ENCODE measurements around the gene CNOT6L. TPM values are rescaled to one million over a fixed set of nuclear protein-coding genes. Genes with fewer than 3 reads are reported as not detected.
A peak's percentile ranks its signal among the peaks of the same experiment; 100 is the strongest.
"Not testable (repeated sequence)": the region's sequence is repeated elsewhere in the genome, so short reads cannot be mapped to it uniquely, and the experiment has no call there.

CNOT6L gene
- total RNA-seq, 1 experiment from 2014 or later: 9.2 TPM

- no peak overlapping the region for H3K4me3 ChIP-seq
- no peak for DNase-seq (ENCODE audit: low read depth in 1 of 2, low spot score in 2 of 2)
- H3K27ac ChIP-seq: no peak overlapping the region
- H3K4me1 ChIP-seq (replicated peaks): no peaks in the 10 kb centered on the region
- H3K36me3 ChIP-seq: peaks cover 15% of the 10 kb centered on the region; the same call in 1 of the 2 replicates
- H3K9me3 ChIP-seq (replicated peaks): no peaks in the 10 kb centered on the region
- H3K27me3 ChIP-seq (replicated peaks): no peaks in the 10 kb centered on the region
These were observed 78.7 kb downstream of the CNOT6L start for GRCh38 chr4:77740480-77740879.

GRCh38 chr4:77734928-77735327 lies 84.2 kb downstream of the CNOT6L start:
- H3K9me3 ChIP-seq (replicated peaks): no peaks in the 10 kb centered on the region
- H3K36me3 ChIP-seq: no peaks in the 10 kb centered on the region
- H3K4me3 ChIP-seq: no peak overlapping the region
- peak in 1 of 2 experiments; percentile 44 for DNase-seq (ENCODE audit: low read depth in 1 of 2, low spot score in 2 of 2)
- H3K27ac ChIP-seq: no peak overlapping the region
- peaks cover 5% of the 10 kb centered on the region; the same call in 1 of the 2 replicates for H3K4me1 ChIP-seq (replicated peaks)
- H3K27me3 ChIP-seq (replicated peaks): no peaks in the 10 kb centered on the region

- Histone ChIP-seq H3K4me1 (replicated peaks) (peaks cover 5% of the 10 kb centered on the region; the same call in 1 of the 2 replicates), H3K9me3 (replicated peaks) (no peaks in the 10 kb centered on the region), H3K36me3 (peaks cover 6% of the 10 kb centered on the region; the same call in 1 of the 2 replicates), H3K27me3 (replicated peaks) (no peaks in the 10 kb centered on the region), H3K4me3 (no peak overlapping the region), H3K27ac (no peak overlapping the region)
- no peak for DNase-seq (ENCODE audit: low read depth in 1 of 2, low spot score in 2 of 2)
These were observed 87.5 kb downstream of the CNOT6L start for GRCh38 chr4:77731656-77732055.

- Histone ChIP-seq H3K36me3 (peaks cover 8% of the 10 kb centered on the region; the same call in 1 of the 2 replicates), H3K27me3 (replicated peaks) (no peaks in the 10 kb centered on the region), H3K9me3 (replicated peaks) (no peaks in the 10 kb centered on the region), H3K4me1 (replicated peaks) (no peaks in the 10 kb centered on the region), H3K27ac (no peak overlapping the region), H3K4me3 (no peak overlapping the region)
- no peak for DNase-seq (ENCODE audit: low read depth in 1 of 2, low spot score in 2 of 2)
These were observed 90.7 kb downstream of the CNOT6L start for GRCh38 chr4:77728420-77728819.

- DNase-seq (ENCODE audit: low read depth in 1 of 2, low spot score in 2 of 2): no peak
- no peak overlapping the region for H3K27ac ChIP-seq
- no peaks in the 10 kb centered on the region for H3K9me3 ChIP-seq (replicated peaks)
- H3K4me3 ChIP-seq: no peak overlapping the region
- H3K27me3 ChIP-seq (replicated peaks): no peaks in the 10 kb centered on the region
- H3K36me3 ChIP-seq: peaks cover 1% of the 10 kb centered on the region; the same call in 1 of the 2 replicates
- H3K4me1 ChIP-seq (replicated peaks): no peaks in the 10 kb centered on the region
These were observed 98.1 kb downstream of the CNOT6L start for GRCh38 chr4:77721073-77721472.

GRCh38 chr4:77718500-77718899 lies 100.7 kb downstream of the CNOT6L start:
- not testable (repeated sequence) for H3K9me3 ChIP-seq (replicated peaks); H3K27me3 ChIP-seq (replicated peaks); H3K4me3 ChIP-seq; H3K4me1 ChIP-seq (replicated peaks); H3K27ac ChIP-seq; DNase-seq (ENCODE audit: low read depth in 1 of 2, low spot score in 2 of 2); H3K36me3 ChIP-seq

GRCh38 chr4:77715414-77716290 lies 103.5 kb downstream of the CNOT6L start:
- Histone ChIP-seq H3K4me1 (replicated peaks) (no peaks in the 10 kb centered on the region), H3K27ac (no peak overlapping the region), H3K27me3 (replicated peaks) (no peaks in the 10 kb centered on the region), H3K4me3 (no peak overlapping the region), H3K36me3 (no peaks in the 10 kb centered on the region), H3K9me3 (replicated peaks) (no peaks in the 10 kb centered on the region)
- no peak for DNase-seq (ENCODE audit: low read depth in 1 of 2, low spot score in 2 of 2)

GRCh38 chr4:77714514-77714913 lies 104.7 kb downstream of the CNOT6L start:
- no peak for DNase-seq (ENCODE audit: low read depth in 1 of 2, low spot score in 2 of 2)
- no peak overlapping the region for H3K27ac ChIP-seq
- H3K36me3 ChIP-seq: no peaks in the 10 kb centered on the region
- H3K9me3 ChIP-seq (replicated peaks): no peaks in the 10 kb centered on the region
- H3K4me3 ChIP-seq: no peak overlapping the region
- H3K4me1 ChIP-seq (replicated peaks): no peaks in the 10 kb centered on the region
- H3K27me3 ChIP-seq (replicated peaks): no peaks in the 10 kb centered on the region

GRCh38 chr4:77713884-77714283 lies 105.3 kb downstream of the CNOT6L start:
- H3K36me3 ChIP-seq: no peaks in the 10 kb centered on the region
- no peaks in the 10 kb centered on the region for H3K4me1 ChIP-seq (replicated peaks)
- no peak overlapping the region for H3K4me3 ChIP-seq
- H3K27me3 ChIP-seq (replicated peaks): no peaks in the 10 kb centered on the region
- no peaks in the 10 kb centered on the region for H3K9me3 ChIP-seq (replicated peaks)
- no peak overlapping the region for H3K27ac ChIP-seq
- no peak for DNase-seq (ENCODE audit: low read depth in 1 of 2, low spot score in 2 of 2)

GRCh38 chr4:77712675-77713074 lies 106.5 kb downstream of the CNOT6L start:
- Histone ChIP-seq H3K36me3 (no peaks in the 10 kb centered on the region), H3K27ac (no peak overlapping the region), H3K27me3 (replicated peaks) (no peaks in the 10 kb centered on the region), H3K4me3 (no peak overlapping the region), H3K4me1 (replicated peaks) (no peaks in the 10 kb centered on the region), H3K9me3 (replicated peaks) (no peaks in the 10 kb centered on the region)
- no peak for DNase-seq (ENCODE audit: low read depth in 1 of 2, low spot score in 2 of 2)

GRCh38 chr4:77711469-77711868 lies 107.7 kb downstream of the CNOT6L start:
- Histone ChIP-seq H3K36me3 (no peaks in the 10 kb centered on the region), H3K27me3 (replicated peaks) (no peaks in the 10 kb centered on the region), H3K9me3 (replicated peaks) (no peaks in the 10 kb centered on the region), H3K27ac (no peak overlapping the region), H3K4me1 (replicated peaks) (no peaks in the 10 kb centered on the region), H3K4me3 (no peak overlapping the region)
- no peak for DNase-seq (ENCODE audit: low read depth in 1 of 2, low spot score in 2 of 2)

- Histone ChIP-seq H3K36me3 (no peaks in the 10 kb centered on the region), H3K9me3 (replicated peaks) (no peaks in the 10 kb centered on the region), H3K27me3 (replicated peaks) (no peaks in the 10 kb centered on the region), H3K27ac (no peak overlapping the region), H3K4me3 (no peak overlapping the region), H3K4me1 (replicated peaks) (no peaks in the 10 kb centered on the region)
- no peak for DNase-seq (ENCODE audit: low read depth in 1 of 2, low spot score in 2 of 2)
These were observed 108.5 kb downstream of the CNOT6L start for GRCh38 chr4:77710684-77711083.

GRCh38 chr4:77710059-77710458 lies 109.1 kb downstream of the CNOT6L start:
- H3K4me1 ChIP-seq (replicated peaks): no peaks in the 10 kb centered on the region
- H3K27me3 ChIP-seq (replicated peaks): no peaks in the 10 kb centered on the region
- no peak overlapping the region for H3K4me3 ChIP-seq
- H3K36me3 ChIP-seq: no peaks in the 10 kb centered on the region
- no peak overlapping the region for H3K27ac ChIP-seq
- DNase-seq (ENCODE audit: low read depth in 1 of 2, low spot score in 2 of 2): no peak
- no peaks in the 10 kb centered on the region for H3K9me3 ChIP-seq (replicated peaks)

GRCh38 chr4:77706717-77707116 lies 112.5 kb downstream of the CNOT6L start:
- no peaks in the 10 kb centered on the region for H3K9me3 ChIP-seq (replicated peaks)
- H3K27me3 ChIP-seq (replicated peaks): no peaks in the 10 kb centered on the region
- no peak for DNase-seq (ENCODE audit: low read depth in 1 of 2, low spot score in 2 of 2)
- H3K4me3 ChIP-seq: no peak overlapping the region
- H3K4me1 ChIP-seq (replicated peaks): no peaks in the 10 kb centered on the region
- no peak overlapping the region for H3K27ac ChIP-seq
- H3K36me3 ChIP-seq: no peaks in the 10 kb centered on the region
